SK-N-SH treated with all-trans-retinoic acid at 6 μM for 48 hours (cell line): ENCODE data around the gene CBARP.

ENCODE experiments used
- ARNTL ChIP-seq: fragments of 450-650 bp; formaldehyde crosslinking; IDR thresholded peaks from 2 replicates; pipeline ENCODE4 v1.5.0; 2020; ENCODE audit warnings: low read depth, mild to moderate bottlenecking, moderate library complexity, borderline replicate concordance
- BACH2 ChIP-seq: fragments of 250-450 bp; sonication (Bioruptor Pico); IDR thresholded peaks from 2 replicates; pipeline ENCODE4 v1.9.0; 2021; ENCODE audit warnings: mild to moderate bottlenecking, borderline replicate concordance
- CREB5 ChIP-seq: fragments of 250-450 bp; sonication (Bioruptor Pico); IDR thresholded peaks from 2 replicates; pipeline ENCODE4 v1.5.1; 2020; ENCODE audit warnings: low read depth, mild to moderate bottlenecking, moderate library complexity
- ESRRG ChIP-seq: fragments of 250-450 bp; sonication (Bioruptor Pico); IDR thresholded peaks from 2 replicates; pipeline ENCODE4 v1.6.1; 2021; ENCODE audit warnings: mild to moderate bottlenecking
- OSR1 ChIP-seq: fragments of 250-450 bp; sonication (Bioruptor Pico); IDR thresholded peaks from 2 replicates; pipeline ENCODE4 v1.8.0; 2022; ENCODE audit warnings: moderate library complexity, mild to moderate bottlenecking, inconsistent platforms
- PATZ1 ChIP-seq: fragments of 250-450 bp; sonication (Bioruptor Pico); IDR thresholded peaks from 2 replicates; pipeline ENCODE4 v1.8.0; 2020; ENCODE audit warnings: mild to moderate bottlenecking, moderate library complexity, borderline replicate concordance
- PPARA ChIP-seq: fragments of 250-450 bp; sonication (Bioruptor Pico); IDR thresholded peaks from 2 replicates; pipeline ENCODE4 v1.5.0; 2020; ENCODE audit warnings: mild to moderate bottlenecking, borderline replicate concordance
- SNAI2 ChIP-seq: fragments of 250-450 bp; sonication (Bioruptor Pico); IDR thresholded peaks from 2 replicates; pipeline ENCODE4 v1.5.0; 2020; ENCODE audit warnings: mild to moderate bottlenecking, moderate library complexity
- TSHZ2 ChIP-seq: fragments of 250-450 bp; sonication (Bioruptor Pico); IDR thresholded peaks from 2 replicates; pipeline ENCODE4 v1.5.0; 2020; ENCODE audit warnings: mild to moderate bottlenecking, moderate library complexity
- ZC3H10 ChIP-seq: fragments of 250-450 bp; sonication (Bioruptor Pico); IDR thresholded peaks from 2 replicates; pipeline ENCODE4 v1.5.1; 2021; ENCODE audit warnings: mild to moderate bottlenecking, moderate library complexity
- ZFP3 ChIP-seq: fragments of 250-450 bp; sonication (Bioruptor Pico); IDR thresholded peaks from 2 replicates; pipeline ENCODE4 v1.5.0; 2020; ENCODE audit warnings: mild to moderate bottlenecking, moderate library complexity

GRCh38 chr19:1226227-1226518 is 11.6 kb downstream of the CBARP start:
- no peak for TF ChIP-seq PATZ1 (CRISPR knock-in tag)
- no peak for TF ChIP-seq ZC3H10 (CRISPR knock-in tag)
- no peak for TF ChIP-seq PPARA
- TF ChIP-seq ZFP3 (CRISPR knock-in tag): no peak
- no peak for TF ChIP-seq CREB5 (CRISPR knock-in tag)
- TF ChIP-seq ARNTL (CRISPR knock-in tag): no peak
- TF ChIP-seq TSHZ2 (CRISPR knock-in tag): no peak
- no peak for TF ChIP-seq SNAI2
- TF ChIP-seq ESRRG: no peak
- TF ChIP-seq BACH2 (CRISPR knock-in tag): no peak
- no peak for TF ChIP-seq OSR1 (CRISPR knock-in tag)
